CD14-positive monocyte (primary cell): ENCODE measurements around the gene JADE3. TPM values are rescaled to one million over a fixed set of nuclear protein-coding genes. Genes with fewer than 3 reads are reported as not detected.

Experiments
- DNase-seq, 3 donors: peaks; one replicate each; pipeline ENCODE4 v3.0.0-alpha.2; 2011 to 2022
- H2AFZ ChIP-seq: 2 replicates; pipeline ENCODE4 v1.6.0; 2012; ENCODE audit warnings: mild to moderate bottlenecking, low read depth, low read length, inconsistent platforms; ENCODE audit not compliant: insufficient read depth, poor library complexity, severe bottlenecking
- H3K27ac ChIP-seq, 2 donors: 1 replicate in 1 of 2; 2 replicates in 1 of 2; pipeline ENCODE4 v1.5.1; 2012 to 2013; ENCODE audit warnings: low read length in 2 of 2, control low read depth in 1 of 2, inconsistent platforms in 1 of 2, low read depth in 1 of 2, mild to moderate bottlenecking in 1 of 2
- H3K27me3 ChIP-seq, 2 donors: one replicate each; pipeline versions ENCODE4 v1.6.0 to v1.6.1; 2011 to 2013; ENCODE audit warnings: low read length in 2 of 2; ENCODE audit not compliant: control insufficient read depth in 2 of 2, insufficient read depth in 2 of 2
- H3K36me3 ChIP-seq, 2 donors: replicated peaks in 1 of 2; 1 replicate in 1 of 2; 2 replicates in 1 of 2; pipeline versions ENCODE4 v1.5.1 to v1.6.1; 2012 to 2013; ENCODE audit warnings: low read length in 2 of 2, control low read depth in 1 of 2, inconsistent platforms in 1 of 2, mild to moderate bottlenecking in 1 of 2; ENCODE audit not compliant: insufficient read depth in 2 of 2, control insufficient read depth in 1 of 2
- H3K4me1 ChIP-seq, 2 donors: 1 replicate in 1 of 2; 2 replicates in 1 of 2; pipeline versions ENCODE4 v1.5.1 to v1.6.1; 2012 to 2013; ENCODE audit warnings: low read length in 2 of 2, control low read depth in 1 of 2, inconsistent platforms in 1 of 2, mild to moderate bottlenecking in 1 of 2, moderate library complexity in 1 of 2; ENCODE audit not compliant: insufficient read depth in 2 of 2, control insufficient read depth in 1 of 2
- H3K4me2 ChIP-seq: replicated peaks from 2 replicates; pipeline ENCODE3; 2012; ENCODE audit warnings: low read length, moderate library complexity, mild to moderate bottlenecking; ENCODE audit not compliant: poor library complexity, severe bottlenecking; ENCODE audit errors: extremely low read depth
- H3K4me3 ChIP-seq, 3 experiments: fragments of 200-600 bp in 1 of 3; sonication (generic) in 1 of 3; replicated peaks in 1 of 3; 1 replicate in 2 of 3; 2 replicates in 1 of 3; pipeline ENCODE4 v1.5.1; 2011 to 2013; ENCODE audit warnings: low read length in 3 of 3, mild to moderate bottlenecking in 3 of 3, control low read depth in 2 of 3, low read depth in 2 of 3, inconsistent platforms in 1 of 3, moderate library complexity in 1 of 3
- H3K79me2 ChIP-seq: 2 replicates; pipeline ENCODE4 v1.6.0; 2012; ENCODE audit warnings: mild to moderate bottlenecking, control low read depth, inconsistent platforms, low read length, moderate library complexity; ENCODE audit not compliant: insufficient read depth
- H3K9ac ChIP-seq: 2 replicates; pipeline ENCODE4 v1.6.0; 2017; ENCODE audit warnings: low read length, mild to moderate bottlenecking; ENCODE audit not compliant: insufficient read depth, poor library complexity, severe bottlenecking
- H3K9me3 ChIP-seq, 2 donors: replicated peaks in 1 of 2; 1 replicate in 1 of 2; 2 replicates in 1 of 2; pipeline versions ENCODE4 v1.5.1 to v1.6.1; 2012 to 2013; ENCODE audit warnings: low read length in 2 of 2, control low read depth in 1 of 2; ENCODE audit not compliant: control insufficient read depth in 1 of 2, insufficient read depth in 1 of 2
- H4K20me1 ChIP-seq: 2 replicates; pipeline ENCODE4 v1.6.0; 2012; ENCODE audit warnings: mild to moderate bottlenecking, low read length, control low read depth, moderate library complexity; ENCODE audit not compliant: insufficient read depth
- H3K27ac Mint-ChIP-seq, 7 donors: one replicate each; pipeline ENCODE4 v1.8.0; 2020; ENCODE audit warnings: mild to moderate bottlenecking in 7 of 7, mixed read lengths in 7 of 7, moderate library complexity in 6 of 7, inconsistent platforms in 2 of 7
- H3K27me3 Mint-ChIP-seq, 3 donors: one replicate each; pipeline ENCODE4 v1.8.0; 2021 to 2022; ENCODE audit warnings: low read depth in 3 of 3, mild to moderate bottlenecking in 3 of 3, mixed read lengths in 3 of 3, moderate library complexity in 3 of 3, inconsistent platforms in 1 of 3
- H3K36me3 Mint-ChIP-seq, 2 donors: one replicate each; pipeline ENCODE4 v1.8.0; 2020; ENCODE audit warnings: mixed read lengths in 2 of 2, inconsistent platforms in 1 of 2, mild to moderate bottlenecking in 1 of 2
- H3K4me1 Mint-ChIP-seq: one replicate; pipeline ENCODE4 v1.8.0; 2020; ENCODE audit warnings: mild to moderate bottlenecking, mixed read lengths
- H3K4me3 Mint-ChIP-seq, 2 donors: one replicate each; pipeline ENCODE4 v1.8.0; 2020; ENCODE audit warnings: mild to moderate bottlenecking in 2 of 2, mixed read lengths in 2 of 2, moderate library complexity in 1 of 2
- H3K9me3 Mint-ChIP-seq, 7 donors: one replicate each; pipeline ENCODE4 v1.8.0; 2020 to 2022; ENCODE audit warnings: mixed read lengths in 7 of 7, mild to moderate bottlenecking in 6 of 7, moderate library complexity in 6 of 7, inconsistent platforms in 2 of 7
- CTCF ChIP-seq: fragments of 200-600 bp; IDR thresholded peaks from one replicate; pipeline ENCODE4 v1.8.0; 2022; ENCODE audit warnings: antibody characterized with exemption, mild to moderate bottlenecking
- WGBS: methylation state at CpG from one replicate; pipeline ENCODE4 v1.1.5; 2013; ENCODE audit warnings: missing lambda C conversion rate; ENCODE audit not compliant: insufficient coverage; 5-methylcytosine and 5-hydroxymethylcytosine counted together
- intact Hi-C, 2 donors: fragments of 100-400 bp; cut with micrococcal nuclease; formaldehyde crosslinking; loops; one replicate each; pipeline versions ENCODE4 v1.15.0 to v1.15.1; 2023
- polyA plus RNA-seq, 3 donors: library from polyadenylated mRNA; depleted of rRNA in 1 of 3; unstranded in 2 of 3; stranded (reverse) in 1 of 3; fragments of 300-500 nt in 2 of 3; fragments of >200 nt in 1 of 3; fragmentation: Illumina TruSeq in 2 of 3; gene quantifications; 1 replicate in 2 of 3; 2 replicates in 1 of 3; pipeline ENCODE4 v1.2.3, GENCODE V29; 2012 to 2021

Gene JADE3
- polyA plus RNA-seq, 3 donors, result 0.03 to 0.43 (median 0.19) TPM

GRCh38 chrX:47093248-47093647 lies 181.0 kb downstream of the JADE3 start:
- peak; percentile 29 for TF ChIP-seq CTCF
- no peak overlapping the region for H3K27ac Mint-ChIP-seq
- intact Hi-C loops, result no loop called here
- H3K36me3 Mint-ChIP-seq, result no peaks in the 10 kb centered on the region
- H3K36me3 ChIP-seq, result no peaks in the 10 kb centered on the region
- peaks cover 0 to 26% (median 0%) of the 10 kb centered on the region in 3 donors for H3K27me3 Mint-ChIP-seq
- no peaks in the 10 kb centered on the region for H3K79me2 ChIP-seq
- no peak overlapping the region for H2AFZ ChIP-seq
- H3K4me2 ChIP-seq, result no peak overlapping the region
- peaks cover 0 to 2% of the 10 kb centered on the region in 2 donors for H3K27me3 ChIP-seq
- no peaks in the 10 kb centered on the region for H3K4me1 ChIP-seq
- DNase-seq, result peak in 1 of 3 donors; percentile 0
- WGBS, result no CpG with 5 or more reads among the region's 1 CpG
- H3K9me3 ChIP-seq, result no peaks in the 10 kb centered on the region
- peaks cover 0 to 4% (median 0%) of the 10 kb centered on the region in 7 donors for H3K9me3 Mint-ChIP-seq
- no peaks in the 10 kb centered on the region for H4K20me1 ChIP-seq
- H3K9ac ChIP-seq, result no peak overlapping the region
- no peak overlapping the region for H3K27ac ChIP-seq
- H3K4me3 Mint-ChIP-seq, result no peak overlapping the region
- peaks cover 2% of the 10 kb centered on the region for H3K4me1 Mint-ChIP-seq
- no peak overlapping the region for H3K4me3 ChIP-seq

- no peaks in the 10 kb centered on the region for H3K4me1 ChIP-seq
- WGBS, result no CpG with 5 or more reads among the region's 11 CpGs
- H4K20me1 ChIP-seq, result no peaks in the 10 kb centered on the region
- H3K36me3 ChIP-seq, result no peaks in the 10 kb centered on the region
- intact Hi-C loops, result no loop called here
- H3K79me2 ChIP-seq, result no peaks in the 10 kb centered on the region
- Mint-ChIP-seq H3K27ac (no peak overlapping the region), H3K4me3 (no peak overlapping the region), H3K27me3 (peaks cover 0 to 26% (median 0%) of the 10 kb centered on the region in 3 donors), H3K36me3 (no peaks in the 10 kb centered on the region), H3K9me3 (peaks cover 0 to 3% (median 0%) of the 10 kb centered on the region in 7 donors), H3K4me1 (peaks cover 2% of the 10 kb centered on the region)
- H3K4me2 ChIP-seq, result no peak overlapping the region
- no peak overlapping the region for H3K9ac ChIP-seq
- H2AFZ ChIP-seq, result no peak overlapping the region
- no peak for DNase-seq
- H3K4me3 ChIP-seq, result no peak overlapping the region
- H3K27me3 ChIP-seq, result peaks cover 0 to 2% of the 10 kb centered on the region in 2 donors
- no peaks in the 10 kb centered on the region for H3K9me3 ChIP-seq
- TF ChIP-seq CTCF, result no peak
- no peak overlapping the region for H3K27ac ChIP-seq
Observed at GRCh38 chrX:47093860-47094259, 181.6 kb downstream of the JADE3 start.
